ENCODE measurements around the gene STUM.

The STUM gene

GRCh38 chr1:226560243-226560642, 11.7 kb downstream of the STUM start:
- no peak overlapping the region for H3K27ac Mint-ChIP-seq
- H3K9me3 Mint-ChIP-seq = no peaks in the 10 kb centered on the region
- H3K4me1 Mint-ChIP-seq (ENCODE audit: low read depth) = no peaks in the 10 kb centered on the region
- H3K36me3 Mint-ChIP-seq (ENCODE audit: low read depth) = no peaks in the 10 kb centered on the region
- H3K4me3 Mint-ChIP-seq = no peak overlapping the region
- H3K27me3 Mint-ChIP-seq (ENCODE audit: low read depth) = peaks cover 17% of the 10 kb centered on the region
- DNase-seq (ENCODE audit: low spot score) = no peak

- no peak for DNase-seq (ENCODE audit: low spot score)
- H3K4me3 Mint-ChIP-seq = no peak overlapping the region
- no peaks in the 10 kb centered on the region for H3K9me3 Mint-ChIP-seq
- no peaks in the 10 kb centered on the region for H3K4me1 Mint-ChIP-seq (ENCODE audit: low read depth)
- no peak overlapping the region for H3K27ac Mint-ChIP-seq
- H3K27me3 Mint-ChIP-seq (ENCODE audit: low read depth) = peaks cover 7% of the 10 kb centered on the region
- H3K36me3 Mint-ChIP-seq (ENCODE audit: low read depth) = no peaks in the 10 kb centered on the region
Observed at GRCh38 chr1:226562989-226563388, 14.4 kb downstream of the STUM start.

- Mint-ChIP-seq H3K4me1 (ENCODE audit: low read depth) (no peaks in the 10 kb centered on the region), H3K9me3 (no peaks in the 10 kb centered on the region)
Observed at GRCh38 chr1:226563666-226564065, 15.1 kb downstream of the STUM start.

GRCh38 chr1:226565476-226565875, 16.9 kb downstream of the STUM start:
- Mint-ChIP-seq H3K27ac (no peak overlapping the region), H3K9me3 (no peaks in the 10 kb centered on the region), H3K4me3 (no peak overlapping the region), H3K36me3 (ENCODE audit: low read depth) (no peaks in the 10 kb centered on the region), H3K4me1 (ENCODE audit: low read depth) (no peaks in the 10 kb centered on the region), H3K27me3 (ENCODE audit: low read depth) (peaks cover 9% of the 10 kb centered on the region)
- no peak for DNase-seq (ENCODE audit: low spot score)

More at GRCh38 chr1:226563666-226564065, 15.1 kb downstream of the STUM start:
- Mint-ChIP-seq H3K36me3 (ENCODE audit: low read depth) (no peaks in the 10 kb centered on the region), H3K27me3 (ENCODE audit: low read depth) (peaks cover 7% of the 10 kb centered on the region), H3K27ac (no peak overlapping the region), H3K4me3 (no peak overlapping the region)
- no peak for DNase-seq (ENCODE audit: low spot score)

GRCh38 chr1:226566234-226566633, 17.7 kb downstream of the STUM start:
- Mint-ChIP-seq H3K27ac (no peak overlapping the region), H3K36me3 (ENCODE audit: low read depth) (no peaks in the 10 kb centered on the region), H3K4me1 (ENCODE audit: low read depth) (no peaks in the 10 kb centered on the region), H3K9me3 (no peaks in the 10 kb centered on the region), H3K27me3 (ENCODE audit: low read depth) (peaks cover 9% of the 10 kb centered on the region), H3K4me3 (no peak overlapping the region)
- DNase-seq (ENCODE audit: low spot score) = no peak

- H3K36me3 Mint-ChIP-seq (ENCODE audit: low read depth) = no peaks in the 10 kb centered on the region
- H3K27me3 Mint-ChIP-seq (ENCODE audit: low read depth) = peaks cover 4% of the 10 kb centered on the region
- no peak overlapping the region for H3K4me3 Mint-ChIP-seq
- H3K9me3 Mint-ChIP-seq = no peaks in the 10 kb centered on the region
- no peaks in the 10 kb centered on the region for H3K4me1 Mint-ChIP-seq (ENCODE audit: low read depth)
- no peak for DNase-seq (ENCODE audit: low spot score)
- no peak overlapping the region for H3K27ac Mint-ChIP-seq
Observed at GRCh38 chr1:226566760-226567159, 18.2 kb downstream of the STUM start.

GRCh38 chr1:226568077-226568831, 19.7 kb downstream of the STUM start:
- peaks cover 4% of the 10 kb centered on the region for H3K27me3 Mint-ChIP-seq (ENCODE audit: low read depth)
- H3K36me3 Mint-ChIP-seq (ENCODE audit: low read depth) = no peaks in the 10 kb centered on the region
- no peak for DNase-seq (ENCODE audit: low spot score)
- H3K27ac Mint-ChIP-seq = no peak overlapping the region
- no peaks in the 10 kb centered on the region for H3K4me1 Mint-ChIP-seq (ENCODE audit: low read depth)
- no peak overlapping the region for H3K4me3 Mint-ChIP-seq
- H3K9me3 Mint-ChIP-seq = no peaks in the 10 kb centered on the region

- no peak overlapping the region for H3K27ac Mint-ChIP-seq
- H3K36me3 Mint-ChIP-seq (ENCODE audit: low read depth) = no peaks in the 10 kb centered on the region
- no peak overlapping the region for H3K4me3 Mint-ChIP-seq
- H3K9me3 Mint-ChIP-seq = no peaks in the 10 kb centered on the region
- no peaks in the 10 kb centered on the region for H3K4me1 Mint-ChIP-seq (ENCODE audit: low read depth)
- no peak for DNase-seq (ENCODE audit: low spot score)
- peaks cover 3% of the 10 kb centered on the region for H3K27me3 Mint-ChIP-seq (ENCODE audit: low read depth)
Observed at GRCh38 chr1:226568975-226569741, 20.6 kb downstream of the STUM start.

- Mint-ChIP-seq H3K4me3 (no peak overlapping the region), H3K27me3 (ENCODE audit: low read depth) (peaks cover 1% of the 10 kb centered on the region), H3K27ac (no peak overlapping the region), H3K4me1 (ENCODE audit: low read depth) (no peaks in the 10 kb centered on the region), H3K36me3 (ENCODE audit: low read depth) (no peaks in the 10 kb centered on the region), H3K9me3 (no peaks in the 10 kb centered on the region)
- DNase-seq (ENCODE audit: low spot score) = no peak
Observed at GRCh38 chr1:226569879-226570547, 21.4 kb downstream of the STUM start.

- Mint-ChIP-seq H3K27me3 (ENCODE audit: low read depth) (peaks cover 1% of the 10 kb centered on the region), H3K36me3 (ENCODE audit: low read depth) (no peaks in the 10 kb centered on the region), H3K4me1 (ENCODE audit: low read depth) (no peaks in the 10 kb centered on the region), H3K27ac (no peak overlapping the region), H3K9me3 (no peaks in the 10 kb centered on the region), H3K4me3 (no peak overlapping the region)
- no peak for DNase-seq (ENCODE audit: low spot score)
Observed at GRCh38 chr1:226571893-226572292, 23.3 kb downstream of the STUM start.

GRCh38 chr1:226572325-226572726, 23.8 kb downstream of the STUM start:
- H3K27ac Mint-ChIP-seq = no peak overlapping the region
- no peak for DNase-seq (ENCODE audit: low spot score)
- no peaks in the 10 kb centered on the region for H3K9me3 Mint-ChIP-seq
- H3K36me3 Mint-ChIP-seq (ENCODE audit: low read depth) = no peaks in the 10 kb centered on the region
- H3K4me1 Mint-ChIP-seq (ENCODE audit: low read depth) = no peaks in the 10 kb centered on the region
- H3K4me3 Mint-ChIP-seq = no peak overlapping the region
- H3K27me3 Mint-ChIP-seq (ENCODE audit: low read depth) = peaks cover 1% of the 10 kb centered on the region

- Mint-ChIP-seq H3K4me1 (ENCODE audit: low read depth) (no peaks in the 10 kb centered on the region), H3K27me3 (ENCODE audit: low read depth) (peaks cover 1% of the 10 kb centered on the region), H3K36me3 (ENCODE audit: low read depth) (no peaks in the 10 kb centered on the region), H3K27ac (no peak overlapping the region), H3K9me3 (no peaks in the 10 kb centered on the region), H3K4me3 (no peak overlapping the region)
- no peak for DNase-seq (ENCODE audit: low spot score)
Observed at GRCh38 chr1:226574044-226574443, 25.5 kb downstream of the STUM start.

GRCh38 chr1:226574591-226575435, 26.2 kb downstream of the STUM start:
- Mint-ChIP-seq H3K4me1 (ENCODE audit: low read depth) (no peaks in the 10 kb centered on the region), H3K27ac (no peak overlapping the region), H3K9me3 (no peaks in the 10 kb centered on the region), H3K4me3 (no peak overlapping the region), H3K36me3 (ENCODE audit: low read depth) (no peaks in the 10 kb centered on the region), H3K27me3 (ENCODE audit: low read depth) (peaks cover under 1% of the 10 kb centered on the region)
- no peak for DNase-seq (ENCODE audit: low spot score)

GRCh38 chr1:226575436-226575720, 26.8 kb downstream of the STUM start:
- Mint-ChIP-seq H3K36me3 (ENCODE audit: low read depth) (no peaks in the 10 kb centered on the region), H3K27me3 (ENCODE audit: low read depth) (peaks cover 4% of the 10 kb centered on the region), H3K4me1 (ENCODE audit: low read depth) (no peaks in the 10 kb centered on the region), H3K27ac (no peak overlapping the region), H3K4me3 (no peak overlapping the region), H3K9me3 (no peaks in the 10 kb centered on the region)
- no peak for DNase-seq (ENCODE audit: low spot score)

All from T-helper 2 cell treated with Interferon-gamma antibody and Interleukin-4, amounts not matched to agents 5 μg/mL and 100 μg/mL, for 36 hours (primary cell).